ENCODE measurements around the gene MRPL43.

- TF ChIP-seq ZNF274 (IDR thresholded peaks at IDR 0.05; ENCODE audit: low read depth, low read length) (no peak), SUZ12 (IDR thresholded peaks at IDR 0.05; ENCODE audit: extremely low read depth, insufficient read depth, insufficient read length) (no peak)
Measured at GRCh38 chr10:100960251-100960650, 27.0 kb downstream of the MRPL43 start.
